ENCODE measurements around the gene GCDH.

DNA sequence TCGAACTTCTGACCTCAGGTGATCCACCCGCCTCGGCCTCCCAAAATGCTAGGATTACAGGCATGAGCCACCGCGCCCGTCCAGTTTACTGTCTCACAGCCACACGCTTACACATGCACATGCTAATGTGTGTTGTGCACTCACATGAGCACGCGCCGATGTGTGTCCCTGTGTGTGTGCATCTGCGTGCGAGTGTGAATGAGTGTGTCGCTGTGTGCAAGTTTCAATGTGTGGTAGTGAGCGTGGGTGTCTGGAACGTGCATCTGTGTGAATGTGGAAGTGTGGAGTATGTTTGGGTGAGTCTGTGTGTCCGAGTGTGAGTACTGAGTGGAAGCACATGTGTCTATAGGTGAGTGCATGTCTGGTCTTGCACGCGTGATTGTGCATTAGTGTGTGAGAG lies 48.4 kb upstream of the GCDH start:
- TF ChIP-seq, protein P1, sequence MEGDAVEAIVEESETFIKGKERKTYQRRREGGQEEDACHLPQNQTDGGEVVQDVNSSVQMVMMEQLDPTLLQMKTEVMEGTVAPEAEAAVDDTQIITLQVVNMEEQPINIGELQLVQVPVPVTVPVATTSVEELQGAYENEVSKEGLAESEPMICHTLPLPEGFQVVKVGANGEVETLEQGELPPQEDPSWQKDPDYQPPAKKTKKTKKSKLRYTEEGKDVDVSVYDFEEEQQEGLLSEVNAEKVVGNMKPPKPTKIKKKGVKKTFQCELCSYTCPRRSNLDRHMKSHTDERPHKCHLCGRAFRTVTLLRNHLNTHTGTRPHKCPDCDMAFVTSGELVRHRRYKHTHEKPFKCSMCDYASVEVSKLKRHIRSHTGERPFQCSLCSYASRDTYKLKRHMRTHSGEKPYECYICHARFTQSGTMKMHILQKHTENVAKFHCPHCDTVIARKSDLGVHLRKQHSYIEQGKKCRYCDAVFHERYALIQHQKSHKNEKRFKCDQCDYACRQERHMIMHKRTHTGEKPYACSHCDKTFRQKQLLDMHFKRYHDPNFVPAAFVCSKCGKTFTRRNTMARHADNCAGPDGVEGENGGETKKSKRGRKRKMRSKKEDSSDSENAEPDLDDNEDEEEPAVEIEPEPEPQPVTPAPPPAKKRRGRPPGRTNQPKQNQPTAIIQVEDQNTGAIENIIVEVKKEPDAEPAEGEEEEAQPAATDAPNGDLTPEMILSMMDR (IDR thresholded peaks at IDR 0.05) = no peak
- no peak for TF ChIP-seq POLR2AphosphoS5 (IDR thresholded peaks at IDR 0.05)

Data from stomach (tissue), 4 donors.